Measurements from ENCODE around the gene STK32C. TPM values are rescaled to one million over a fixed set of nuclear protein-coding genes. Genes with fewer than 3 reads are reported as not detected.

Gene STK32C
- total RNA-seq, 2 donors from 2014 or later: 8.4 to 9.9 TPM

DNA sequence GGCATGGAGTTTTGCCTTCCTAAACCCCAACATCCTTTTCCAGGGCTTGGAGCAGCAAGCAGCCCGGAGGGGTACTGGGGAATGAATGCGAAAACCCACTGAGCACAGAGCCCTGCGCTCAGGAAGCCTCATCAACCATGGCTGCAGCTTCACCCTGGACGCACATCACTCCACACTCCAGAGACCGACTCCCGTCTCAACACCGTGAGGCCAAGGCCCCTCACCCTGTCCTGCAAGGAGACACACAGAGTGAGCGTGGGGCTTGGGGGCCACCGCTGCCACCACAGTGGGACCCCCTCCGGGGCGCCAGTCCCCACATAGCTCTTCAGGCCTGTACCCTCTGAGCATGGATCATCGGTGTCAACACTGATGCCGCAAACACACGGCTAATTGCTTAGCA, 79.1 kb downstream of the STK32C start:
- no peaks in the 10 kb centered on the region for H3K9me3 Mint-ChIP-seq
- no peaks in the 10 kb centered on the region for H3K36me3 ChIP-seq (ENCODE audit: control insufficient read depth, insufficient read depth, low read length)
- H3K27ac ChIP-seq (ENCODE audit: low read depth, low read length): no peak overlapping the region
- H3K9ac ChIP-seq (ENCODE audit: extremely low read depth, low read length, poor library complexity, severe bottlenecking): no peak overlapping the region
- DNase-seq: no peak
- H3K27me3 ChIP-seq (ENCODE audit: control insufficient read depth, insufficient read depth, low read length, poor library complexity, severe bottlenecking): no peaks in the 10 kb centered on the region
- TF ChIP-seq, protein P1, sequence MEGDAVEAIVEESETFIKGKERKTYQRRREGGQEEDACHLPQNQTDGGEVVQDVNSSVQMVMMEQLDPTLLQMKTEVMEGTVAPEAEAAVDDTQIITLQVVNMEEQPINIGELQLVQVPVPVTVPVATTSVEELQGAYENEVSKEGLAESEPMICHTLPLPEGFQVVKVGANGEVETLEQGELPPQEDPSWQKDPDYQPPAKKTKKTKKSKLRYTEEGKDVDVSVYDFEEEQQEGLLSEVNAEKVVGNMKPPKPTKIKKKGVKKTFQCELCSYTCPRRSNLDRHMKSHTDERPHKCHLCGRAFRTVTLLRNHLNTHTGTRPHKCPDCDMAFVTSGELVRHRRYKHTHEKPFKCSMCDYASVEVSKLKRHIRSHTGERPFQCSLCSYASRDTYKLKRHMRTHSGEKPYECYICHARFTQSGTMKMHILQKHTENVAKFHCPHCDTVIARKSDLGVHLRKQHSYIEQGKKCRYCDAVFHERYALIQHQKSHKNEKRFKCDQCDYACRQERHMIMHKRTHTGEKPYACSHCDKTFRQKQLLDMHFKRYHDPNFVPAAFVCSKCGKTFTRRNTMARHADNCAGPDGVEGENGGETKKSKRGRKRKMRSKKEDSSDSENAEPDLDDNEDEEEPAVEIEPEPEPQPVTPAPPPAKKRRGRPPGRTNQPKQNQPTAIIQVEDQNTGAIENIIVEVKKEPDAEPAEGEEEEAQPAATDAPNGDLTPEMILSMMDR (conservative IDR thresholded peaks at IDR 0.05): no peak
- H3K9me3 ChIP-seq (ENCODE audit: control insufficient read depth, low read length): no peaks in the 10 kb centered on the region
- no peak overlapping the region for H3K4me3 ChIP-seq (ENCODE audit: low read length)
- H3K36me3 Mint-ChIP-seq (ENCODE audit: low read depth): no peaks in the 10 kb centered on the region
- no peaks in the 10 kb centered on the region for H3K27me3 Mint-ChIP-seq (ENCODE audit: insufficient read depth)
- no peak overlapping the region for H3K27ac Mint-ChIP-seq
- H3K4me3 Mint-ChIP-seq: no peak overlapping the region
- H3K4me1 Mint-ChIP-seq: peaks cover 3% of the 10 kb centered on the region
- WGBS, 2 experiments (ENCODE audit: insufficient coverage in 1 of 2, insufficient read length in 1 of 2): 94 to 95% methylated on average over 8 to 14 of the region's 14 CpGs
- no peaks in the 10 kb centered on the region for H3K4me1 ChIP-seq (ENCODE audit: control insufficient read depth, insufficient read depth, low read length)

DNA sequence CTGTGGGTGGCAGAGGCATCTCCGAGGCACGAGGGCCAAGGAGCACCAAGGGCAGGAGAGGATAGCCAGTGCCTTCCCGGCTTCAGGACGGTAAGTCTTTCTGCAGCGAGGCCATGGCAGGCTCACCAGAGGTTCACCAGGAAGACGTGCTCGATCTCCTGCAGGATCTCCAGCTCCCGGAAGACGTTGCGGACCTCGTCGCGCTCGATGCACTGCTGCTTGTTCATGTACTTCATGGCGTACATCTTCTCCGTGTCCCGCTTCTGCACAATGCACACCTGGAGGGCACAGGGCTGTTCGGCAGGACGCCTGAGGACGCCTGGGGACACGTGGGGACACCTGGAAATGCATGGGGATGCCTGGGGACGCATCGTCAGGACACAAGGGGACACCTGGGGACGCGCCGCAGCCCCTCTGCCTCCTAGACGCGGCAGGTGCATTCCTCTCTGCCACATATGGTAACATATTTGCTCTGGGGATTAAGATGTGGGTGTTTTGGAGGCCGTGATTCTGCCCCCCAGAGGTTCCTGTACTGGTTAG, 79.8 kb downstream of the STK32C start:
- Mint-ChIP-seq H3K27me3 (ENCODE audit: insufficient read depth) (no peaks in the 10 kb centered on the region), H3K4me3 (no peak overlapping the region), H3K4me1 (peaks cover 3% of the 10 kb centered on the region), H3K36me3 (ENCODE audit: low read depth) (no peaks in the 10 kb centered on the region), H3K27ac (no peak overlapping the region), H3K9me3 (no peaks in the 10 kb centered on the region)
- Histone ChIP-seq H3K9me3 (ENCODE audit: control insufficient read depth, low read length) (no peaks in the 10 kb centered on the region), H3K4me1 (ENCODE audit: control insufficient read depth, insufficient read depth, low read length) (no peaks in the 10 kb centered on the region), H3K27me3 (ENCODE audit: control insufficient read depth, insufficient read depth, low read length, poor library complexity, severe bottlenecking) (no peaks in the 10 kb centered on the region), H3K27ac (ENCODE audit: low read depth, low read length) (no peak overlapping the region), H3K9ac (ENCODE audit: extremely low read depth, low read length, poor library complexity, severe bottlenecking) (no peak overlapping the region), H3K4me3 (ENCODE audit: low read length) (no peak overlapping the region), H3K36me3 (ENCODE audit: control insufficient read depth, insufficient read depth, low read length) (no peaks in the 10 kb centered on the region)
- 92 to 94% methylated on average over 22 to 29 of the region's 29 CpGs for WGBS, 2 experiments (ENCODE audit: insufficient coverage in 1 of 2, insufficient read length in 1 of 2)
- no peak for DNase-seq
- TF ChIP-seq, protein P1 (conservative IDR thresholded peaks at IDR 0.05): no peak

- no peak for DNase-seq
- Mint-ChIP-seq H3K4me1 (peaks cover 3% of the 10 kb centered on the region), H3K9me3 (no peaks in the 10 kb centered on the region), H3K36me3 (ENCODE audit: low read depth) (no peaks in the 10 kb centered on the region), H3K27ac (no peak overlapping the region), H3K27me3 (ENCODE audit: insufficient read depth) (no peaks in the 10 kb centered on the region), H3K4me3 (no peak overlapping the region)
- TF ChIP-seq, protein P1 (conservative IDR thresholded peaks at IDR 0.05): no peak
- 91 to 97% methylated on average over 26 to 27 of the region's 27 CpGs for WGBS, 2 experiments (ENCODE audit: insufficient coverage in 1 of 2, insufficient read length in 1 of 2)
- H3K27me3 ChIP-seq (ENCODE audit: control insufficient read depth, insufficient read depth, low read length, poor library complexity, severe bottlenecking): no peaks in the 10 kb centered on the region
- H3K36me3 ChIP-seq (ENCODE audit: control insufficient read depth, insufficient read depth, low read length): no peaks in the 10 kb centered on the region
- no peaks in the 10 kb centered on the region for H3K4me1 ChIP-seq (ENCODE audit: control insufficient read depth, insufficient read depth, low read length)
- no peak overlapping the region for H3K9ac ChIP-seq (ENCODE audit: extremely low read depth, low read length, poor library complexity, severe bottlenecking)
- H3K9me3 ChIP-seq (ENCODE audit: control insufficient read depth, low read length): no peaks in the 10 kb centered on the region
- H3K4me3 ChIP-seq (ENCODE audit: low read length): no peak overlapping the region
- H3K27ac ChIP-seq (ENCODE audit: low read depth, low read length): no peak overlapping the region
Observed at GRCh38 chr10:132226586-132227405, 81.0 kb downstream of the STK32C start.

Data from endodermal cell (in vitro differentiated cells).